Keratinocyte (primary cell): Measurements from ENCODE around the gene CASP10.

ENCODE experiments used
- EZH2 ChIP-seq: IDR thresholded peaks from one replicate; pipeline ENCODE4 v1.6.1; 2012; ENCODE audit warnings: inconsistent platforms, mild to moderate bottlenecking, low read length, moderate library complexity
- TF ChIP-seq, protein P1 (sequence below), 3 experiments: IDR thresholded peaks in 1 of 3; conservative IDR thresholded peaks in 1 of 3; optimal IDR thresholded peaks in 1 of 3; 2 replicates in 2 of 3; 3 replicates in 1 of 3; pipeline versions ENCODE3 to v1.5.1; 2011; ENCODE audit warnings: low read length in 3 of 3, mild to moderate bottlenecking in 3 of 3, moderate library complexity in 2 of 3, control low read depth in 1 of 3, inconsistent platforms in 1 of 3; ENCODE audit not compliant: insufficient read depth in 2 of 3; ENCODE audit errors: extremely low read depth in 1 of 3

GRCh38 chr2:201199847-201200246 is 16.9 kb downstream of the CASP10 start:
- TF ChIP-seq, protein P1, sequence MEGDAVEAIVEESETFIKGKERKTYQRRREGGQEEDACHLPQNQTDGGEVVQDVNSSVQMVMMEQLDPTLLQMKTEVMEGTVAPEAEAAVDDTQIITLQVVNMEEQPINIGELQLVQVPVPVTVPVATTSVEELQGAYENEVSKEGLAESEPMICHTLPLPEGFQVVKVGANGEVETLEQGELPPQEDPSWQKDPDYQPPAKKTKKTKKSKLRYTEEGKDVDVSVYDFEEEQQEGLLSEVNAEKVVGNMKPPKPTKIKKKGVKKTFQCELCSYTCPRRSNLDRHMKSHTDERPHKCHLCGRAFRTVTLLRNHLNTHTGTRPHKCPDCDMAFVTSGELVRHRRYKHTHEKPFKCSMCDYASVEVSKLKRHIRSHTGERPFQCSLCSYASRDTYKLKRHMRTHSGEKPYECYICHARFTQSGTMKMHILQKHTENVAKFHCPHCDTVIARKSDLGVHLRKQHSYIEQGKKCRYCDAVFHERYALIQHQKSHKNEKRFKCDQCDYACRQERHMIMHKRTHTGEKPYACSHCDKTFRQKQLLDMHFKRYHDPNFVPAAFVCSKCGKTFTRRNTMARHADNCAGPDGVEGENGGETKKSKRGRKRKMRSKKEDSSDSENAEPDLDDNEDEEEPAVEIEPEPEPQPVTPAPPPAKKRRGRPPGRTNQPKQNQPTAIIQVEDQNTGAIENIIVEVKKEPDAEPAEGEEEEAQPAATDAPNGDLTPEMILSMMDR (optimal IDR thresholded peaks at IDR 0.05 in 1 of 3, IDR thresholded peaks at IDR 0.05 in 1 of 3, conservative IDR thresholded peaks at IDR 0.05 in 1 of 3; ENCODE audit: extremely low read depth in 1 of 3, insufficient read depth in 2 of 3, low read length in 3 of 3), result no peak
- TF ChIP-seq EZH2, result no peak
